Measurements from ENCODE around the gene HOXB4.

HOXB4 gene

GRCh38 chr17:48596000-48596734 lies 18.0 kb upstream of the HOXB4 start:
- Histone ChIP-seq H3K9me3 (ENCODE audit: insufficient read depth, low read depth, low read length) (peaks cover 3% of the 10 kb centered on the region; the same call in 1 of the 2 replicates), H3K27ac (ENCODE audit: low read length) (no peak overlapping the region), H3K4me3 (ENCODE audit: low read length) (no peak overlapping the region), H3K27me3 (ENCODE audit: insufficient read depth, low read length) (peaks cover 100% of the 10 kb centered on the region), H3K9ac (ENCODE audit: low read depth, low read length) (no peak overlapping the region), H3K36me3 (ENCODE audit: insufficient read depth, low read depth, low read length) (no peaks in the 10 kb centered on the region), H3K4me1 (ENCODE audit: insufficient read depth, low read length) (peaks cover 4% of the 10 kb centered on the region; the same call in 1 of the 2 replicates)

- Histone ChIP-seq H3K9me3 (ENCODE audit: insufficient read depth, low read depth, low read length) (peaks cover 3% of the 10 kb centered on the region; the same call in 1 of the 2 replicates), H3K27me3 (ENCODE audit: insufficient read depth, low read length) (peaks cover 100% of the 10 kb centered on the region)
These were observed 17.3 kb upstream of the HOXB4 start for GRCh38 chr17:48595278-48595999.

GRCh38 chr17:48594538-48595277 lies 16.6 kb upstream of the HOXB4 start:
- H3K27ac ChIP-seq (ENCODE audit: low read length) = no peak overlapping the region
- peaks cover 4% of the 10 kb centered on the region; the same call in 1 of the 2 replicates for H3K4me1 ChIP-seq (ENCODE audit: insufficient read depth, low read length)
- H3K27me3 ChIP-seq (ENCODE audit: insufficient read depth, low read length) = peaks cover 100% of the 10 kb centered on the region
- no peak overlapping the region for H3K9ac ChIP-seq (ENCODE audit: low read depth, low read length)
- no peak overlapping the region for H3K4me3 ChIP-seq (ENCODE audit: low read length)
- H3K36me3 ChIP-seq (ENCODE audit: insufficient read depth, low read depth, low read length) = no peaks in the 10 kb centered on the region
- peaks cover 3% of the 10 kb centered on the region; the same call in 1 of the 2 replicates for H3K9me3 ChIP-seq (ENCODE audit: insufficient read depth, low read depth, low read length)

More at GRCh38 chr17:48595278-48595999, 17.3 kb upstream of the HOXB4 start:
- Histone ChIP-seq H3K27ac (ENCODE audit: low read length) (no peak overlapping the region), H3K4me1 (ENCODE audit: insufficient read depth, low read length) (peaks cover 4% of the 10 kb centered on the region; the same call in 1 of the 2 replicates), H3K4me3 (ENCODE audit: low read length) (no peak overlapping the region), H3K36me3 (ENCODE audit: insufficient read depth, low read depth, low read length) (no peaks in the 10 kb centered on the region), H3K9ac (ENCODE audit: low read depth, low read length) (no peak overlapping the region)

GRCh38 chr17:48593840-48594537 lies 15.8 kb upstream of the HOXB4 start:
- no peak overlapping the region for H3K9ac ChIP-seq (ENCODE audit: low read depth, low read length)
- H3K9me3 ChIP-seq (ENCODE audit: insufficient read depth, low read depth, low read length) = no peaks in the 10 kb centered on the region; the same call in 1 of the 2 replicates
- peaks cover 4% of the 10 kb centered on the region; the same call in 1 of the 2 replicates for H3K4me1 ChIP-seq (ENCODE audit: insufficient read depth, low read length)
- H3K27me3 ChIP-seq (ENCODE audit: insufficient read depth, low read length) = peaks cover 100% of the 10 kb centered on the region
- no peaks in the 10 kb centered on the region for H3K36me3 ChIP-seq (ENCODE audit: insufficient read depth, low read depth, low read length)
- H3K27ac ChIP-seq (ENCODE audit: low read length) = no peak overlapping the region
- H3K4me3 ChIP-seq (ENCODE audit: low read length) = 0 out of 2 replicates have a peak overlapping the region, but pooled peaks have one; percentile 29

GRCh38 chr17:48593126-48593829 lies 15.1 kb upstream of the HOXB4 start, which contains the start of gene HOXB5:
Gene HOXB5 (minus strand): TSS chr17:48593779. CDS start chr17:48593682, 97 bp downstream.
- Histone ChIP-seq H3K27ac (ENCODE audit: low read length) (no peak within 1 kb of the TSS), H3K27me3 (ENCODE audit: insufficient read depth, low read length) (peaks cover 100% of the 10 kb centered on the region), H3K4me3 (ENCODE audit: low read length) (0 out of 2 replicates have a peak within 1 kb of the TSS, but pooled peaks have one; percentile 29), H3K36me3 (ENCODE audit: insufficient read depth, low read depth, low read length) (no peaks in the 10 kb centered on the region), H3K9ac (ENCODE audit: low read depth, low read length) (no peak within 1 kb of the TSS), H3K9me3 (ENCODE audit: insufficient read depth, low read depth, low read length) (no peaks in the 10 kb centered on the region; the same call in 1 of the 2 replicates), H3K4me1 (ENCODE audit: insufficient read depth, low read length) (peaks cover 4% of the 10 kb centered on the region; the same call in 1 of the 2 replicates)

GRCh38 chr17:48592577-48592976 lies 14.4 kb upstream of the HOXB4 start:
- H3K9ac ChIP-seq (ENCODE audit: low read depth, low read length) = no peak overlapping the region
- H3K4me3 ChIP-seq (ENCODE audit: low read length) = no peak overlapping the region
- H3K27me3 ChIP-seq (ENCODE audit: insufficient read depth, low read length) = peaks cover 100% of the 10 kb centered on the region
- H3K27ac ChIP-seq (ENCODE audit: low read length) = no peak overlapping the region
- peaks cover under 1% of the 10 kb centered on the region; the same call in 1 of the 2 replicates for H3K9me3 ChIP-seq (ENCODE audit: insufficient read depth, low read depth, low read length)
- H3K4me1 ChIP-seq (ENCODE audit: insufficient read depth, low read length) = peaks cover 4% of the 10 kb centered on the region; the same call in 1 of the 2 replicates
- no peaks in the 10 kb centered on the region for H3K36me3 ChIP-seq (ENCODE audit: insufficient read depth, low read depth, low read length)

- Histone ChIP-seq H3K4me1 (ENCODE audit: insufficient read depth, low read length) (peaks cover 4% of the 10 kb centered on the region; the same call in 1 of the 2 replicates), H3K27ac (ENCODE audit: low read length) (no peak overlapping the region), H3K4me3 (ENCODE audit: low read length) (no peak overlapping the region), H3K36me3 (ENCODE audit: insufficient read depth, low read depth, low read length) (no peaks in the 10 kb centered on the region), H3K27me3 (ENCODE audit: insufficient read depth, low read length) (peaks cover 100% of the 10 kb centered on the region), H3K9me3 (ENCODE audit: insufficient read depth, low read depth, low read length) (peaks cover 3% of the 10 kb centered on the region; the same call in 1 of the 2 replicates), H3K9ac (ENCODE audit: low read depth, low read length) (no peak overlapping the region)
These were observed 13.9 kb upstream of the HOXB4 start for GRCh38 chr17:48592057-48592514.

GRCh38 chr17:48591255-48592056 lies 13.3 kb upstream of the HOXB4 start:
- Histone ChIP-seq H3K9me3 (ENCODE audit: insufficient read depth, low read depth, low read length) (peaks cover 3% of the 10 kb centered on the region; the same call in 1 of the 2 replicates), H3K36me3 (ENCODE audit: insufficient read depth, low read depth, low read length) (no peaks in the 10 kb centered on the region), H3K4me1 (ENCODE audit: insufficient read depth, low read length) (peaks cover 4% of the 10 kb centered on the region; the same call in 1 of the 2 replicates), H3K27ac (ENCODE audit: low read length) (no peak overlapping the region), H3K4me3 (ENCODE audit: low read length) (no peak overlapping the region), H3K9ac (ENCODE audit: low read depth, low read length) (no peak overlapping the region), H3K27me3 (ENCODE audit: insufficient read depth, low read length) (peaks cover 100% of the 10 kb centered on the region)

GRCh38 chr17:48590607-48591161 lies 12.5 kb upstream of the HOXB4 start:
- H3K4me3 ChIP-seq (ENCODE audit: low read length) = no peak overlapping the region
- peaks cover 3% of the 10 kb centered on the region; the same call in 1 of the 2 replicates for H3K9me3 ChIP-seq (ENCODE audit: insufficient read depth, low read depth, low read length)
- H3K36me3 ChIP-seq (ENCODE audit: insufficient read depth, low read depth, low read length) = no peaks in the 10 kb centered on the region
- H3K27me3 ChIP-seq (ENCODE audit: insufficient read depth, low read length) = peaks cover 100% of the 10 kb centered on the region
- no peak overlapping the region for H3K27ac ChIP-seq (ENCODE audit: low read length)
- peaks cover 4% of the 10 kb centered on the region; the same call in 1 of the 2 replicates for H3K4me1 ChIP-seq (ENCODE audit: insufficient read depth, low read length)
- no peak overlapping the region for H3K9ac ChIP-seq (ENCODE audit: low read depth, low read length)

Measured in iPS-20b (cell line).